ENCODE data around the gene KMO. TPM values are rescaled to one million over a fixed set of nuclear protein-coding genes. Genes with fewer than 3 reads are reported as not detected.
A peak's percentile ranks its signal among the peaks of the same experiment; 100 is the strongest.

Gene KMO
- total RNA-seq, 1 experiment from 2014 or later: not detected

- Histone ChIP-seq H3K9me3 (ENCODE audit: control insufficient read depth, low read depth, low read length) (no peaks in the 10 kb centered on the region), H3K18ac (ENCODE audit: insufficient read length, low read depth, low read length) (no peak overlapping the region), H2BK12ac (ENCODE audit: insufficient read length, low read depth, low read length) (no peak overlapping the region), H4K8ac (replicated peaks; ENCODE audit: insufficient read length, low read depth, low read length) (no peak overlapping the region), H4K20me1 (ENCODE audit: control insufficient read depth, insufficient read depth, insufficient read length) (no peaks in the 10 kb centered on the region), H3K27me3 (ENCODE audit: insufficient read depth, low read length) (no peaks in the 10 kb centered on the region), H3K4me2 (ENCODE audit: insufficient read depth, insufficient read length, low read length) (no peak overlapping the region), H2BK15ac (ENCODE audit: low read depth, low read length) (no peak overlapping the region), H2AFZ (ENCODE audit: low read length) (no peak overlapping the region), H2BK120ac (ENCODE audit: low read depth, low read length, poor library complexity, severe bottlenecking) (no peak overlapping the region), H2AK5ac (ENCODE audit: insufficient read length, low read length) (no peak overlapping the region), H3K79me2 (ENCODE audit: insufficient read depth, low read length) (no peaks in the 10 kb centered on the region), H2BK20ac (ENCODE audit: low read depth, low read length, poor library complexity, severe bottlenecking) (no peak overlapping the region), H3K14ac (ENCODE audit: insufficient read depth, low read length) (no peak overlapping the region), H4K91ac (ENCODE audit: insufficient read length, low read depth, low read length) (no peak overlapping the region), H3K23ac (ENCODE audit: insufficient read length, low read depth, low read length) (no peak overlapping the region), H3K23me2 (ENCODE audit: insufficient read length, low read depth, low read length, poor library complexity, severe bottlenecking) (no peaks in the 10 kb centered on the region), H3K56ac (ENCODE audit: insufficient read length, low read depth, low read length) (no peak overlapping the region), H3K79me1 (ENCODE audit: insufficient read depth, low read depth, low read length, poor library complexity, severe bottlenecking) (no peaks in the 10 kb centered on the region), H3K9ac (ENCODE audit: extremely low read depth, insufficient read length, low read length) (no peak overlapping the region), H2BK5ac (ENCODE audit: insufficient read length, low read length) (no peak overlapping the region), H3T11ph (ENCODE audit: low read length) (no peak overlapping the region), H4K5ac (ENCODE audit: insufficient read length, low read depth, low read length) (no peak overlapping the region), H3K4me1 (ENCODE audit: insufficient read depth, low read length) (no peaks in the 10 kb centered on the region), H3K27ac (ENCODE audit: insufficient read length, low read depth, low read length) (no peak overlapping the region), H3K4ac (ENCODE audit: low read depth, low read length) (no peak overlapping the region)
- WGBS (ENCODE audit: extremely low coverage, insufficient read length, low lambda C conversion rate): no CpG with 5 or more reads among the region's 3 CpGs
- Mint-ChIP-seq H3K27ac (no peak overlapping the region), H3K4me1 (0 out of 4 replicates have a peak, but pooled peaks cover 0 to 2% of the 10 kb centered on the region in 2 experiments), H3K36me3 (ENCODE audit: insufficient read depth in 1 of 3, low read depth in 3 of 3) (no peaks in the 10 kb centered on the region; a peak in 1 of 7 replicates), H3K4me3 (no peak overlapping the region), H3K27me3 (ENCODE audit: low read depth) (no peaks in the 10 kb centered on the region), H3K9me3 (no peaks in the 10 kb centered on the region; a peak in 1 of 5 replicates)
- TF ChIP-seq, protein P1, sequence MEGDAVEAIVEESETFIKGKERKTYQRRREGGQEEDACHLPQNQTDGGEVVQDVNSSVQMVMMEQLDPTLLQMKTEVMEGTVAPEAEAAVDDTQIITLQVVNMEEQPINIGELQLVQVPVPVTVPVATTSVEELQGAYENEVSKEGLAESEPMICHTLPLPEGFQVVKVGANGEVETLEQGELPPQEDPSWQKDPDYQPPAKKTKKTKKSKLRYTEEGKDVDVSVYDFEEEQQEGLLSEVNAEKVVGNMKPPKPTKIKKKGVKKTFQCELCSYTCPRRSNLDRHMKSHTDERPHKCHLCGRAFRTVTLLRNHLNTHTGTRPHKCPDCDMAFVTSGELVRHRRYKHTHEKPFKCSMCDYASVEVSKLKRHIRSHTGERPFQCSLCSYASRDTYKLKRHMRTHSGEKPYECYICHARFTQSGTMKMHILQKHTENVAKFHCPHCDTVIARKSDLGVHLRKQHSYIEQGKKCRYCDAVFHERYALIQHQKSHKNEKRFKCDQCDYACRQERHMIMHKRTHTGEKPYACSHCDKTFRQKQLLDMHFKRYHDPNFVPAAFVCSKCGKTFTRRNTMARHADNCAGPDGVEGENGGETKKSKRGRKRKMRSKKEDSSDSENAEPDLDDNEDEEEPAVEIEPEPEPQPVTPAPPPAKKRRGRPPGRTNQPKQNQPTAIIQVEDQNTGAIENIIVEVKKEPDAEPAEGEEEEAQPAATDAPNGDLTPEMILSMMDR (conservative IDR thresholded peaks at IDR 0.05): peak; percentile 80
- no peak for DNase-seq
These were observed 78.9 kb downstream of the KMO start for GRCh38 chr1:241611063-241611462.
